K562 (cell line): ENCODE results near the gene TMEM116. TPM values are rescaled to one million over a fixed set of nuclear protein-coding genes. Genes with fewer than 3 reads are reported as not detected.

Experiments used
- CAMTA2 ChIP-seq: fragments of 250-450 bp; sonication (Bioruptor Pico); conservative IDR thresholded peaks from 2 replicates; pipeline ENCODE4 v1.5.1; 2022
- CEBPG ChIP-seq, 3 experiments: fragments of 200-800 bp in 1 of 3; sonication (Bioruptor generic) in 1 of 3; sonication (generic) in 1 of 3; formaldehyde crosslinking in 1 of 3; IDR thresholded peaks in 2 of 3; conservative IDR thresholded peaks in 1 of 3; 2 replicates each; pipeline versions ENCODE4 v1.6.1 to v1.8.0; 2016 to 2022; ENCODE audit warnings: missing compliant biosample characterization in 2 of 3, missing genetic modification characterization in 2 of 3, mild to moderate bottlenecking in 1 of 3, missing genetic modification reagents in 1 of 3
- MAFF ChIP-seq: IDR thresholded peaks from 2 replicates; pipeline ENCODE4 v1.6.1; 2012; ENCODE audit warnings: low read length, improper control_type of control experiment
- ZC3H11A ChIP-seq: IDR thresholded peaks from 2 replicates; pipeline ENCODE4 v1.6.1; 2012; ENCODE audit warnings: low read depth, low read length, improper control_type of control experiment
- polyA plus RNA-seq, 8 experiments: library from polyadenylated mRNA; depleted of rRNA in 4 of 8; stranded (reverse) in 5 of 8; unstranded in 3 of 8; fragments of >200 nt; fragmentation: Nextera tagmentation in 2 of 8; fragmentation: Illumina TruSeq in 1 of 8; extraction: Ambion mirVana in 2 of 8; extraction: Trizol in 1 of 8; gene quantifications; 2 replicates each; pipeline versions ENCODE4 v1.2.1 to v1.2.3, GENCODE V29; 2011 to 2014; ENCODE audit warnings: inconsistent platforms in 1 of 8, missing spikeins in 1 of 8
- total RNA-seq, 7 experiments: library from RNA; depleted of rRNA in 6 of 7; stranded (reverse); fragments of >200 nt in 6 of 7; fragmentation: Illumina TruSeq in 2 of 7; extraction: Trizol in 2 of 7; gene quantifications; 2 replicates each; pipeline versions ENCODE4 v1.2.1 to v1.2.3, GENCODE V29; 2011 to 2021; ENCODE audit warnings: low replicate concordance in 1 of 7
- TF ChIP-seq, protein P1 (sequence below): fragments of 200-800 bp; sonication (Bioruptor generic); IDR thresholded peaks from 2 replicates; pipeline ENCODE4 v1.6.1; 2016; ENCODE audit warnings: missing genetic modification characterization, missing compliant biosample characterization
- TF ChIP-seq, protein P2 (sequence below): IDR thresholded peaks from 2 replicates; pipeline ENCODE4 v1.6.1; 2016; ENCODE audit warnings: missing genetic modification characterization, missing compliant biosample characterization

Gene TMEM116
- total and polyA plus RNA-seq, 9 of the 15 experiments (the other 6 are each of a cell fraction or from before 2014, with no cell fraction given) = 5.2 to 78.6 (median 13.9) TPM

DNA sequence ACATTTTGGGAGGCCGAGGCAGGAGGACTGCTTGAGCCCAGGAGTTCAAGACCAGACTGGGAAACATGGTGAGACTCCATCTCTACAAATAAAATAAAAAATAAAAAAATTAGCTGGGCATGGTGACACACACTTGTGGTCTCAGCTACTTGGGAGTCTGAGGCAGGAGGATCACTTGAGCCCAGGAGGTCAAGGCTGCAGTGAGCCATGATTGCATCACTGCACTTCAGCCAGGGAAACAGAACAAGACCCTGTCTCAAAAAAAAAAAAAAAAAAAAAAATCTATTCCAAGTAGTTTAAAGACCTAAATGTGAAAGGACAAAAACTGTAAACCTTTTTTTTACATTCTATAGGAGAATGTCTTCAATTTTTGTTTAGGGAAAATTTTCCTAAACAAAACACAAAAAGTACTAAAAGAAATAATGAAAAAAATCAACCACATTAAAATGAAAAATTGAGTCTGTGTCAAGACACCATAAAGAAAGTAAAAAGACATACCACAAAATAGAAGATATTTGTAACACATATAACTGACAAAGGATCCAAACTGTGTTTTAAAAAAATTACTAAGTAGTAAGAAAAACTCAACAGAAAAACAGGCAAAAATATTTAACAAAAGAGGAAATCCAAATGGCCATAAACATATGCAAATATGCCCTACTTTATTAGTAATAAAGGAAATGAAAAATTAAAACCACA, 17.0 kb downstream of the TMEM116 start (continued):
- TF ChIP-seq, protein P1, sequence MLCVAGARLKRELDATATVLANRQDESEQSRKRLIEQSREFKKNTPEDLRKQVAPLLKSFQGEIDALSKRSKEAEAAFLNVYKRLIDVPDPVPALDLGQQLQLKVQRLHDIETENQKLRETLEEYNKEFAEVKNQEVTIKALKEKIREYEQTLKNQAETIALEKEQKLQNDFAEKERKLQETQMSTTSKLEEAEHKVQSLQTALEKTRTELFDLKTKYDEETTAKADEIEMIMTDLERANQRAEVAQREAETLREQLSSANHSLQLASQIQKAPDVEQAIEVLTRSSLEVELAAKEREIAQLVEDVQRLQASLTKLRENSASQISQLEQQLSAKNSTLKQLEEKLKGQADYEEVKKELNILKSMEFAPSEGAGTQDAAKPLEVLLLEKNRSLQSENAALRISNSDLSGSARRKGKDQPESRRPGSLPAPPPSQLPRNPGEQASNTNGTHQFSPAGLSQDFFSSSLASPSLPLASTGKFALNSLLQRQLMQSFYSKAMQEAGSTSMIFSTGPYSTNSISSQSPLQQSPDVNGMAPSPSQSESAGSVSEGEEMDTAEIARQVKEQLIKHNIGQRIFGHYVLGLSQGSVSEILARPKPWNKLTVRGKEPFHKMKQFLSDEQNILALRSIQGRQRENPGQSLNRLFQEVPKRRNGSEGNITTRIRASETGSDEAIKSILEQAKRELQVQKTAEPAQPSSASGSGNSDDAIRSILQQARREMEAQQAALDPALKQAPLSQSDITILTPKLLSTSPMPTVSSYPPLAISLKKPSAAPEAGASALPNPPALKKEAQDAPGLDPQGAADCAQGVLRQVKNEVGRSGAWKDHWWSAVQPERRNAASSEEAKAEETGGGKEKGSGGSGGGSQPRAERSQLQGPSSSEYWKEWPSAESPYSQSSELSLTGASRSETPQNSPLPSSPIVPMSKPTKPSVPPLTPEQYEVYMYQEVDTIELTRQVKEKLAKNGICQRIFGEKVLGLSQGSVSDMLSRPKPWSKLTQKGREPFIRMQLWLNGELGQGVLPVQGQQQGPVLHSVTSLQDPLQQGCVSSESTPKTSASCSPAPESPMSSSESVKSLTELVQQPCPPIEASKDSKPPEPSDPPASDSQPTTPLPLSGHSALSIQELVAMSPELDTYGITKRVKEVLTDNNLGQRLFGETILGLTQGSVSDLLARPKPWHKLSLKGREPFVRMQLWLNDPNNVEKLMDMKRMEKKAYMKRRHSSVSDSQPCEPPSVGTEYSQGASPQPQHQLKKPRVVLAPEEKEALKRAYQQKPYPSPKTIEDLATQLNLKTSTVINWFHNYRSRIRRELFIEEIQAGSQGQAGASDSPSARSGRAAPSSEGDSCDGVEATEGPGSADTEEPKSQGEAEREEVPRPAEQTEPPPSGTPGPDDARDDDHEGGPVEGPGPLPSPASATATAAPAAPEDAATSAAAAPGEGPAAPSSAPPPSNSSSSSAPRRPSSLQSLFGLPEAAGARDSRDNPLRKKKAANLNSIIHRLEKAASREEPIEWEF (CRISPR knock-in tag) = no peak
- TF ChIP-seq CEBPG (CRISPR knock-in tag; IDR thresholded peaks at IDR 0.05) (peak; percentile 58; the same call in 1 of the 2 replicates), CEBPG (tag; conservative IDR thresholded peaks at IDR 0.05 in 1 of 2, IDR thresholded peaks at IDR 0.05 in 1 of 2) (0 out of 4 replicates have a peak, but pooled peaks of 1 of the 2 experiments have one; percentile 20), CAMTA2 (no peak), ZC3H11A (no peak), MAFF (no peak)
- TF ChIP-seq, protein P2, sequence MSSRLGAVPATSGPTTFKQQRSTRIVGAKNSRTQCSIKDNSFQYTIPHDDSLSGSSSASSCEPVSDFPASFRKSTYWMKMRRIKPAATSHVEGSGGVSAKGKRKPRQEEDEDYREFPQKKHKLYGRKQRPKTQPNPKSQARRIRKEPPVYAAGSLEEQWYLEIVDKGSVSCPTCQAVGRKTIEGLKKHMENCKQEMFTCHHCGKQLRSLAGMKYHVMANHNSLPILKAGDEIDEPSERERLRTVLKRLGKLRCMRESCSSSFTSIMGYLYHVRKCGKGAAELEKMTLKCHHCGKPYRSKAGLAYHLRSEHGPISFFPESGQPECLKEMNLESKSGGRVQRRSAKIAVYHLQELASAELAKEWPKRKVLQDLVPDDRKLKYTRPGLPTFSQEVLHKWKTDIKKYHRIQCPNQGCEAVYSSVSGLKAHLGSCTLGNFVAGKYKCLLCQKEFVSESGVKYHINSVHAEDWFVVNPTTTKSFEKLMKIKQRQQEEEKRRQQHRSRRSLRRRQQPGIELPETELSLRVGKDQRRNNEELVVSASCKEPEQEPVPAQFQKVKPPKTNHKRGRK (tag) = peak; percentile 43; the same call in 1 of the 2 replicates
